Measurements from ENCODE around the gene GLRA3. TPM values are rescaled to one million over a fixed set of nuclear protein-coding genes. Genes with fewer than 3 reads are reported as not detected.

Gene GLRA3
- total and polyA plus RNA-seq, 11 donors, result 0.02 TPM; not detected in 10

DNA sequence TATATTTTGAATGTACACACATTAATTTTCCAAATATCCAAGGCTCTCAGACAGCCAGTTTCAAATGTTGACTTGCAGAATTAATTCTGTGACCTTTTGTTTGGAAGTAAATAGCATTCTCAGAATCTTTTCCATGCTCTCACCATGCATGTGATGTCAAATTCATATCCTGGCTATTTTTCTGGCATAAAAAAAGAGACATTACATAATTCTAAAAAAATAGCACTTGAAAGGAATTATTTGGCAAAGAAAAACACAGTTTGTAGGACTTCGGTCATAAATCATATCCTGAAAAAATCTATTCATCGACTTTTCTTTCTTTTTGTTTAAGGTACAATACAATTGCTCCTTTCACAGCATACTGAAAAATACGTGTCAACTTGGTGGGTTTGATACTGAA, 111.2 kb downstream of the GLRA3 start:
- ATAC-seq, result peak in 2 of 4 donors; percentile 37 to 41
- intact Hi-C loops (cut with DNase I), result loop anchor here in 2 of 10 donors (5.0 kb wide), 1 partner anchor 351 kb away; no protein-coding TSS in a partner anchor
- Histone ChIP-seq H3K36me3 (no peaks in the 10 kb centered on the region), H3K27ac (peak overlapping the region in 5 of 12 donors; percentile 26 to 77 (median 49)), H3K9me3 (peaks cover 0 to 6% (median 0%) of the 10 kb centered on the region in 12 donors), H3K27me3 (peaks cover 0 to 4% (median 0%) of the 10 kb centered on the region in 9 donors), H3K4me3 (no peak overlapping the region), H3K4me1 (peaks cover 0 to 6% (median 0%) of the 10 kb centered on the region in 12 donors)
- no peak for DNase-seq
- WGBS, 4 donors, result 39 to 58% (median 43%) methylated on average over 3 of the region's 3 CpGs
- TF ChIP-seq, protein P1, sequence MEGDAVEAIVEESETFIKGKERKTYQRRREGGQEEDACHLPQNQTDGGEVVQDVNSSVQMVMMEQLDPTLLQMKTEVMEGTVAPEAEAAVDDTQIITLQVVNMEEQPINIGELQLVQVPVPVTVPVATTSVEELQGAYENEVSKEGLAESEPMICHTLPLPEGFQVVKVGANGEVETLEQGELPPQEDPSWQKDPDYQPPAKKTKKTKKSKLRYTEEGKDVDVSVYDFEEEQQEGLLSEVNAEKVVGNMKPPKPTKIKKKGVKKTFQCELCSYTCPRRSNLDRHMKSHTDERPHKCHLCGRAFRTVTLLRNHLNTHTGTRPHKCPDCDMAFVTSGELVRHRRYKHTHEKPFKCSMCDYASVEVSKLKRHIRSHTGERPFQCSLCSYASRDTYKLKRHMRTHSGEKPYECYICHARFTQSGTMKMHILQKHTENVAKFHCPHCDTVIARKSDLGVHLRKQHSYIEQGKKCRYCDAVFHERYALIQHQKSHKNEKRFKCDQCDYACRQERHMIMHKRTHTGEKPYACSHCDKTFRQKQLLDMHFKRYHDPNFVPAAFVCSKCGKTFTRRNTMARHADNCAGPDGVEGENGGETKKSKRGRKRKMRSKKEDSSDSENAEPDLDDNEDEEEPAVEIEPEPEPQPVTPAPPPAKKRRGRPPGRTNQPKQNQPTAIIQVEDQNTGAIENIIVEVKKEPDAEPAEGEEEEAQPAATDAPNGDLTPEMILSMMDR (IDR thresholded peaks at IDR 0.05), result no peak
- TF ChIP-seq POLR2A (IDR thresholded peaks at IDR 0.05), result no peak

DNA sequence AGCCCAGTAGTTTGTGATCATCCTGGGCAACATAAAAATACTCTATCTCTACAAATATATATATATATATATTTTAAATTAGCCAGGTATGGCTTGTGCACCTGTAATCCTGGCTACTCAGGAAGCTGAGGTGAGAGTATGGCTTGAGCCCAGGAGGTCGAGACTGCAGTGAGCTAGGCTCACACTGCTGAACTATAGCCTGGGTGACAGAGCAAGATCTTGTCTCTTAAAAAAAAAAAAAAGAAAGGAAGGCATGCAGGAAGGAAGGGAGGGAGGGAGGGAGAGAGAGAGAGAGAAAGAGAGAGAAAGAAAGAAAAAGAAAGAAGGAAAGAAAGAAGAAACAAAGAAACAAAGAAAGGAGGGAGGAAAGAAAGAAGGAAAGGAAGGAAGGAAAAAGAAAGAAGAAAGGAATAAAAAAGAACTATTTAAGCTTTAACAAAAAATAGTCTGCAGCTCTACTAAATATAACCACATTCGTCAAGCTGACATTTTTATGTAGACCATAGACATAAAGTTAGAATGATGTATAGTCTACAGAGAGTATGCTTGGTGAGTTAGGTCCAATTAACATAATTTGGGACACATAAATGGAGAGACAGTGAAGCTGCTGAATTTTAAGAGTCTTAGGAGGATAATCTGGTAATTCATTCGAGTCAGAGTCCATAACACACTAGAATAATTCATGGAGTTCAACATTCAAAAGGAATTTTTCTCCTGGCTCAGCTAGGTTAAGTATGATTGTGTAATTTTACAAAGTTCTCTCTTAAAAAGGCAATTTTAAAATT, 111.9 kb downstream of the GLRA3 start:
- H3K27ac ChIP-seq, result peak overlapping the region in 6 of 12 donors; percentile 19 to 77 (median 40)
- ATAC-seq, result peak in 1 of 4 donors; percentile 34
- DNase-seq, result no peak
- no peak overlapping the region for H3K4me3 ChIP-seq
- H3K36me3 ChIP-seq, result no peaks in the 10 kb centered on the region
- TF ChIP-seq POLR2A (IDR thresholded peaks at IDR 0.05), result no peak
- TF ChIP-seq, protein P1 (IDR thresholded peaks at IDR 0.05), result no peak
- WGBS, 4 donors, result 48 to 56% (median 50%) methylated on average over 3 of the region's 3 CpGs
- peaks cover 0 to 4% (median 0%) of the 10 kb centered on the region in 9 donors for H3K27me3 ChIP-seq
- intact Hi-C loops (cut with DNase I), result loop anchor here in 2 of 10 donors (5.0 kb wide), 1 partner anchor 350 kb away; no protein-coding TSS in a partner anchor
- H3K4me1 ChIP-seq, result peaks cover 0 to 6% (median 0%) of the 10 kb centered on the region in 12 donors
- peaks cover 0 to 6% (median 0%) of the 10 kb centered on the region in 12 donors for H3K9me3 ChIP-seq

DNA sequence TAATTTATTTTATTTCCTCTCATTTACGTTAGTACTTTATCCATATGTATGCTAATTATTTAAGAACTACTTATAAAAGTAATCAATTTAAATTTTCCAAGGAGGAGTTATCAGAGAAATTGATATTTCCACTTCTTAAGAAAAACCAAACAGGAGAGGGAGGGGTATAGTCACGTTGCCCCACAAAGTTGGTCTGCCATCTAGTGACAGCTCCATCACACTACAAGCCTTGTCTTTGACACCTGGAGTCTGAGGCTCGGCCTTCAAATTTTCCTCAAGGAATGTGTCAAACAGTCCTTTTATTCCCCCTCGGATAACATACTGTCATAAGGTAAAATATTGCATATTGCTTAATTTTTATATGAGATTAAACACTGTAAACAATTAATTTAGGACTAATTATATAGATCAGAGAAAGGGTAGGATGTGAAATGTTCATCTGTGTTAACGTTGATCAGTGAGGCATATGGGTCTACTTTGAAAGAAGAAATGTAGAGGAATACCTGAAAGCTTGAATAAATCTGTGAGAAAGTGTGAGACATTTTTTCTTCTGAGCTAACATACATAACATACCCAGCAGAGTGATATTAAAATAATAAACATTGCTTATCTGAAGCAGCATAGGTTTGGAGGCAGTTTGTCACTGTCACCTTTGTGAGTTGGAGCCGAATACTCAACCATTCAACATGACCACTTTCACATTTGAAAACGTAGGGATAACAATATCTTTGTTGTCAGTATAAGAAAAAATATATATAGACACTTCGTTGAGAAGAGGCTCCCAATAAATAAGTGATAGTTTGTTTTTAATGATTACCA, 114.4 kb downstream of the GLRA3 start:
- peak in 1 of 4 donors; percentile 65 for ATAC-seq
- H3K4me1 ChIP-seq, result peaks cover 0 to 6% (median 0%) of the 10 kb centered on the region in 12 donors
- DNase-seq, result peak in 2 of 5 donors; percentile 18 to 25
- peaks cover 0 to 4% (median 0%) of the 10 kb centered on the region in 9 donors for H3K27me3 ChIP-seq
- no peak overlapping the region for H3K27ac ChIP-seq
- H3K9me3 ChIP-seq, result no peaks in the 10 kb centered on the region
- no peaks in the 10 kb centered on the region for H3K36me3 ChIP-seq
- 39 to 45% (median 40%) methylated on average over 8 of the region's 8 CpGs for whole genome bisulfite sequencing, 4 donors
- H3K4me3 ChIP-seq, result no peak overlapping the region
- no peak for TF ChIP-seq POLR2A (IDR thresholded peaks at IDR 0.05)
- TF ChIP-seq, protein P1 (IDR thresholded peaks at IDR 0.05), result peak; percentile 24 to 67 (median 55)
- intact Hi-C loops (cut with DNase I), result loop anchor here in 7 of 10 donors (2.0 to 5.0 kb wide), 3 partner anchors 347 to 352 kb away; no protein-coding TSS in a partner anchor
